HuH-7 (cell line): Measurements from ENCODE around the gene MITD1.
"Not testable (repeated sequence)": the region's sequence is repeated elsewhere in the genome, so short reads cannot be mapped to it uniquely, and the experiment has no call there.

Experiments
- DNase-seq: peaks from one replicate; pipeline ENCODE4 v3.0.0; 2011; ENCODE audit warnings: low spot score

The MITD1 gene

GRCh38 chr2:99154643-99155536 lies 26.0 kb downstream of the MITD1 start, which contains the start of the genes LIPT1 and TSGA10:
Gene LIPT1, plus strand, starts transcription at chr2:99154967. Its CDS starts 6,991 bp downstream, at chr2:99161958.
Gene TSGA10, minus strand, starts transcription at chr2:99154942. Its CDS starts 45,503 bp downstream, at chr2:99109439.
- DNase-seq = peak; percentile 99

GRCh38 chr2:99153921-99154604 lies 26.8 kb downstream of the MITD1 start:
- DNase-seq = no peak

GRCh38 chr2:99152199-99152895 lies 28.5 kb downstream of the MITD1 start:
- no peak for DNase-seq

GRCh38 chr2:99150706-99151105 lies 30.2 kb downstream of the MITD1 start:
- no peak for DNase-seq

GRCh38 chr2:99141110-99142108 lies 39.4 kb downstream of the MITD1 start, which contains the start of gene C2orf15:
Gene C2orf15, plus strand, starts transcription at chr2:99141707. Its CDS starts 8,852 bp downstream, at chr2:99150559.
- DNase-seq = peak; percentile 96

GRCh38 chr2:99140860-99141109 lies 40.1 kb downstream of the MITD1 start:
- DNase-seq = no peak

GRCh38 chr2:99140056-99140859 lies 40.6 kb downstream of the MITD1 start:
- DNase-seq = no peak

GRCh38 chr2:99139003-99139402 lies 41.9 kb downstream of the MITD1 start:
- DNase-seq = no peak

- DNase-seq = not testable (repeated sequence)
These were observed 45.8 kb downstream of the MITD1 start for GRCh38 chr2:99135044-99135556.

GRCh38 chr2:99127981-99128380 lies 52.9 kb downstream of the MITD1 start:
- DNase-seq = no peak
